ENCODE measurements around the gene EMILIN2. TPM values are rescaled to one million over a fixed set of nuclear protein-coding genes. Genes with fewer than 3 reads are reported as not detected.

EMILIN2 gene
- total and polyA plus RNA-seq, 2 of the 8 experiments (the other 6 are each of a cell fraction or from before 2014, with no cell fraction given), result 6.0 to 7.5 TPM

DNA sequence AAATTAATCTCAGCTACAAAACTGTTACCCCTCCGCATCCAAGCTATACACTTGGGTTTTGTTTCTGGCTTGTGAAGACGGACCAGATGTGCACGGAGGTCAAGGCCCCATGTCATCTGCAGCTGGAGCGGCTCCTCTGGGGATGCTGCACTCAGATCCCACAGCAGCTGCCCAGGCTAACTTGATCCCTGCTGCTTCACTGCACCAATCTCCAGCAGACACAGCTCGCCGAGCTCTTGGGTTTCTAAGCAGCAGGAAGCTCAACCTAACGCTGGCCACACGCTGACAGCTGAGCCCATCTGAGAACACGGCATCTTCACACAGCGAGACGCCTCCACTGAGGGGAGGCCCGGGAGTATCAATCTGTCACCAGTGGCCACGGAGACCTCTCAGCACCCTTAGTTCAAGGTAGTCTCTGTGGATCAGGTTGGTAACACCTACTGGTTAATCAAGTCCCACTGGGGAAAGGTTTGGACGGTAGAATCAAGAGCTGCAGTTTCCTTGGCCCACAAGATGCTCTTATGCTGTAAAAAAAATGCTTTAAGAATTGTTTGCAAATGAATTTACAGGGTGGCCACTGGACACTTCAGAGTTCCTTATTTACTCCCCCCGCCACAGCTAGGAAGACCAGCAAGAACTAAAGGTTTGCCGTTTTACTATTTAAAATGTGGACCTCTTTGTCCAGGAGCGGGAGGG is 67.5 kb downstream of the EMILIN2 start (continued):
- TF ChIP-seq EP300 (IDR thresholded peaks at IDR 0.05; ENCODE audit: borderline replicate concordance in 1 of 2, low read depth in 2 of 2, low read length in 2 of 2) (no peak), SUZ12 (IDR thresholded peaks at IDR 0.05; ENCODE audit: low read length) (no peak), JUND (IDR thresholded peaks at IDR 0.05; ENCODE audit: low read length) (no peak), RFX5 (IDR thresholded peaks at IDR 0.05; ENCODE audit: borderline replicate concordance, low read depth, low read length) (no peak), POLR2A (IDR thresholded peaks at IDR 0.05; ENCODE audit: control extremely low read depth in 1 of 2, low read depth in 2 of 2, low read length in 2 of 2) (no peak), TEAD4 (IDR thresholded peaks at IDR 0.05; ENCODE audit: low read depth, low read length) (no peak), CBX8 (IDR thresholded peaks at IDR 0.05; ENCODE audit: borderline replicate concordance, low read depth, low read length) (no peak)
- TF ChIP-seq, protein P1, sequence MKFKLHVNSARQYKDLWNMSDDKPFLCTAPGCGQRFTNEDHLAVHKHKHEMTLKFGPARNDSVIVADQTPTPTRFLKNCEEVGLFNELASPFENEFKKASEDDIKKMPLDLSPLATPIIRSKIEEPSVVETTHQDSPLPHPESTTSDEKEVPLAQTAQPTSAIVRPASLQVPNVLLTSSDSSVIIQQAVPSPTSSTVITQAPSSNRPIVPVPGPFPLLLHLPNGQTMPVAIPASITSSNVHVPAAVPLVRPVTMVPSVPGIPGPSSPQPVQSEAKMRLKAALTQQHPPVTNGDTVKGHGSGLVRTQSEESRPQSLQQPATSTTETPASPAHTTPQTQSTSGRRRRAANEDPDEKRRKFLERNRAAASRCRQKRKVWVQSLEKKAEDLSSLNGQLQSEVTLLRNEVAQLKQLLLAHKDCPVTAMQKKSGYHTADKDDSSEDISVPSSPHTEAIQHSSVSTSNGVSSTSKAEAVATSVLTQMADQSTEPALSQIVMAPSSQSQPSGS (IDR thresholded peaks at IDR 0.05; ENCODE audit: low read length), result no peak
